HL-60 (cell line): Measurements from ENCODE around the gene ETV5.

ENCODE experiments used
- DNase-seq, 2 experiments: peaks; one replicate each; pipeline ENCODE4 v3.0.0-alpha.2; 2010 to 2020; ENCODE audit warnings: low read depth in 1 of 2, low spot score in 1 of 2
- H3K27ac ChIP-seq: fragments of 250-450 bp; sonication (Bioruptor Pico); replicated peaks from 2 replicates; pipeline ENCODE4 v1.5.1; 2020; ENCODE audit warnings: mild to moderate bottlenecking, moderate library complexity
- H3K27me3 ChIP-seq: fragments of 250-450 bp; sonication (Bioruptor Pico); 2 replicates; pipeline ENCODE4 v1.5.1; 2021; ENCODE audit warnings: mild to moderate bottlenecking, moderate library complexity; ENCODE audit not compliant: insufficient read depth, poor library complexity, severe bottlenecking
- H3K4me3 ChIP-seq: replicated peaks from 2 replicates; pipeline ENCODE4 v1.5.1; 2011; ENCODE audit warnings: mild to moderate bottlenecking, control low read depth, low read length; ENCODE audit not compliant: insufficient read depth
- CTCF ChIP-seq: IDR thresholded peaks from one replicate; pipeline ENCODE4 v1.5.1; 2011; ENCODE audit warnings: low read length, control low read depth, inconsistent platforms; ENCODE audit not compliant: insufficient read depth
- GABPA ChIP-seq: IDR thresholded peaks from 2 replicates; pipeline ENCODE4 v1.6.1; 2012; ENCODE audit warnings: low read depth
- POLR2AphosphoS5 ChIP-seq: IDR thresholded peaks from 2 replicates; pipeline ENCODE4 v1.6.1; 2012; ENCODE audit warnings: low read depth
- REST ChIP-seq: IDR thresholded peaks from 2 replicates; pipeline ENCODE4 v1.6.1; 2012; ENCODE audit warnings: low read depth; ENCODE audit not compliant: insufficient replicate concordance
- SPI1 ChIP-seq: IDR thresholded peaks from 2 replicates; pipeline ENCODE4 v1.6.1; 2012; ENCODE audit warnings: low read depth, mild to moderate bottlenecking, borderline replicate concordance

The ETV5 gene

GRCh38 chr3:186124592-186124991 lies 15.7 kb upstream of the ETV5 start:
- no peak overlapping the region for H3K27ac ChIP-seq
- no peaks in the 10 kb centered on the region for H3K27me3 ChIP-seq
- no peak overlapping the region for H3K4me3 ChIP-seq
- DNase-seq = no peak
- TF ChIP-seq CTCF (no peak), REST (no peak), GABPA (no peak), SPI1 (no peak), POLR2AphosphoS5 (no peak)

GRCh38 chr3:186123012-186123411 lies 14.1 kb upstream of the ETV5 start:
- DNase-seq = no peak
- Histone ChIP-seq H3K27me3 (no peaks in the 10 kb centered on the region), H3K27ac (no peak overlapping the region), H3K4me3 (no peak overlapping the region)
- TF ChIP-seq POLR2AphosphoS5 (no peak), GABPA (no peak), REST (no peak), SPI1 (no peak), CTCF (no peak)

- DNase-seq = no peak
- TF ChIP-seq REST = no peak
- no peak for TF ChIP-seq CTCF
- TF ChIP-seq POLR2AphosphoS5 = no peak
- no peak for TF ChIP-seq GABPA
- no peak for TF ChIP-seq SPI1
- no peak overlapping the region for H3K4me3 ChIP-seq
Observed at GRCh38 chr3:186121968-186122367, 13.1 kb upstream of the ETV5 start.

More at GRCh38 chr3:186121968-186122367, 13.1 kb upstream of the ETV5 start:
- Histone ChIP-seq H3K27ac (no peak overlapping the region), H3K27me3 (no peaks in the 10 kb centered on the region)
